ENCODE results near the gene C10orf95.

Gene C10orf95

DNA sequence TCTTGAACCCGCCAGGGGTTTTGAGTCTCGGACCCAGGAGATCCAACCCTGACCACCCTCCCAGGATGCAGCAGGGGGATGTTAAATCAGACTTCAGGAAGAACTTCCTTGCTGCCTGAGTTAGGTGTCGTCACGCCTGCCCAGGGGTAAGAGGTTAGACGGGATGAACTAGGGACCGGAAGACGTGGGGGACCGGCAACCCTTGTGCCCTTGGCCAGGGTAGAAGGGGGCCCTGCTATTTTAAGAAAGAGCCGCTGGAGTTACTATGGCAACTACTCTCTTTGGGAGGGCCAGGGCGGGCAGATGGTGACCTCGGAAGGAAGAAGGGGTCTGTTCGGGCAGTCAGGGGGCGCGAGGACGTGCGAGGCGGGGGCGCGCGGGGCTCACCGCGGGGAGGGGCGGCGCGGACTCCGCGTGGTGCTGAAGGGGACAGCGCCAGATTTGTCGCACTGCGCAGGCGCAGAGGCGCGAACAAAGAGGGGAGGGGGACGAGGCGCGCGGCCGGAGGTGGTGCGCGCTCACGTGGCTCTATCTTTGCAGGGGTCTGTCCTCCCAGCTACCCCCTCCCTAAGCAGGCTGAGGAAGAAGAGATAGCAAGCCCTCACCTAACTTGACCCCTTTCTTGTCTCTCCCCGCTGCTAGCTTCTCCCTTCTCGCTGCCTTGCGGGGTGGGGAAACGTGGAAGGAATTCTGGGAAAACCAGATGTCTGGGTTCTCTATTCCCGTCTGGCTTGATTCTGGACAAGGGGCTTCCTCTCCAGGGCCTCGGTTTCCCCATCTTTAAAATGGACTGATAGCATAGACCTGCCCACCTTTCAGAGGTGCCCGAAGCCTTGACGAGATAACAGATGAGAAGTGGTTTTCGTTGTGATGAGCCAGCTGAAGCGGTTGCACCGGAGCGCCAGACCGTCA is 31.8 kb downstream of the C10orf95 start:
- Histone ChIP-seq H3K27me3 (replicated peaks; ENCODE audit: control insufficient read depth, insufficient read depth, low read length) (no peaks in the 10 kb centered on the region; the same call in 1 of the 2 replicates), H3K36me3 (ENCODE audit: control insufficient read depth, insufficient read depth, low read length) (peaks cover 4% of the 10 kb centered on the region), H3K4me3 (replicated peaks; ENCODE audit: low read depth, low read length) (peak overlapping the region; percentile 83)
- no peak for DNase-seq (ENCODE audit: extremely low read depth, insufficient read length)
- TF ChIP-seq, protein P1, sequence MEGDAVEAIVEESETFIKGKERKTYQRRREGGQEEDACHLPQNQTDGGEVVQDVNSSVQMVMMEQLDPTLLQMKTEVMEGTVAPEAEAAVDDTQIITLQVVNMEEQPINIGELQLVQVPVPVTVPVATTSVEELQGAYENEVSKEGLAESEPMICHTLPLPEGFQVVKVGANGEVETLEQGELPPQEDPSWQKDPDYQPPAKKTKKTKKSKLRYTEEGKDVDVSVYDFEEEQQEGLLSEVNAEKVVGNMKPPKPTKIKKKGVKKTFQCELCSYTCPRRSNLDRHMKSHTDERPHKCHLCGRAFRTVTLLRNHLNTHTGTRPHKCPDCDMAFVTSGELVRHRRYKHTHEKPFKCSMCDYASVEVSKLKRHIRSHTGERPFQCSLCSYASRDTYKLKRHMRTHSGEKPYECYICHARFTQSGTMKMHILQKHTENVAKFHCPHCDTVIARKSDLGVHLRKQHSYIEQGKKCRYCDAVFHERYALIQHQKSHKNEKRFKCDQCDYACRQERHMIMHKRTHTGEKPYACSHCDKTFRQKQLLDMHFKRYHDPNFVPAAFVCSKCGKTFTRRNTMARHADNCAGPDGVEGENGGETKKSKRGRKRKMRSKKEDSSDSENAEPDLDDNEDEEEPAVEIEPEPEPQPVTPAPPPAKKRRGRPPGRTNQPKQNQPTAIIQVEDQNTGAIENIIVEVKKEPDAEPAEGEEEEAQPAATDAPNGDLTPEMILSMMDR (IDR thresholded peaks at IDR 0.05; ENCODE audit: insufficient read depth, low read length, poor library complexity, severe bottlenecking) = no peak

DNA sequence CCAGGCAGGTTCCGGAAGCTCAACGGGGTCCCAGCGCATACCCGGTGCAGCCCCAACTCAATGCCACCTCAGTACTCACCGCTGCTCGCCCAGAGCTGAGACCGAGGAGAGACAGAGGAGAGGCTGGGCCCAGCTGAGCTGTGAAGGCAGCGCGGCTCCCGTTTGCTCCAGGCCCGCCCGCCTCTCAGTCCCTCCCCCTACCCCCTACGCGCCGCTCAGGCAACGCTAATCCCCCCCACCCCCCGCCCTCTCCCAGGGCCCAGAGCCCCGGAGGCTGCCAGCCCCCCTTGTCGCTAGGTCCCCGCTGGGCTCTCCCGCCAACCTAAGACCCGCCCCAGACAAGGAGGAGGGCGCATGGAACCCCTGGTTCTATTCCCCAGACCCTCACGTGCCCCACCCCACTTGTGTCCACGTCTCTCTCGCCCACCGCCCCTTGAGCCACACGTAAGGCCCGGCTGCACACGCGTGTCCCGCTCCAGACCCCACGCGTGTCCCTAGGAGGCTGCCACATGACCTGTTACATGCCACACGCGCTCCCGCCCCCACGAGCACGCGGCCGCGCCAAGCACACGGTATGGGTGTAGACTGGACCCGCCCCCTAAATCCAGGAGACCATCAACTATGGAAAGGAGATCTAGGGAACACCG is 32.6 kb downstream of the C10orf95 start, which contains the start of gene PSD:
PSD (minus strand) TSS at position 164 of the 647 bp plus-strand sequence. CDS start 1,747 bp downstream, outside the sequence.
- H3K4me3 ChIP-seq (replicated peaks; ENCODE audit: low read depth, low read length) = peak within 1 kb of the TSS; percentile 83
- DNase-seq (ENCODE audit: extremely low read depth, insufficient read length) = no peak
- TF ChIP-seq, protein P1 (IDR thresholded peaks at IDR 0.05; ENCODE audit: insufficient read depth, low read length, poor library complexity, severe bottlenecking) = no peak
- H3K27me3 ChIP-seq (replicated peaks; ENCODE audit: control insufficient read depth, insufficient read depth, low read length) = no peaks in the 10 kb centered on the region; the same call in 1 of the 2 replicates
- peaks cover 2% of the 10 kb centered on the region for H3K36me3 ChIP-seq (ENCODE audit: control insufficient read depth, insufficient read depth, low read length)

GRCh38 chr10:102416695-102417094 is 34.6 kb downstream of the C10orf95 start:
- H3K4me3 ChIP-seq (replicated peaks; ENCODE audit: low read depth, low read length) = no peak overlapping the region
- H3K36me3 ChIP-seq (ENCODE audit: control insufficient read depth, insufficient read depth, low read length) = no peaks in the 10 kb centered on the region
- TF ChIP-seq, protein P1 (IDR thresholded peaks at IDR 0.05; ENCODE audit: insufficient read depth, low read length, poor library complexity, severe bottlenecking) = no peak
- H3K27me3 ChIP-seq (replicated peaks; ENCODE audit: control insufficient read depth, insufficient read depth, low read length) = no peaks in the 10 kb centered on the region; the same call in 1 of the 2 replicates
- no peak for DNase-seq (ENCODE audit: extremely low read depth, insufficient read length)

GRCh38 chr10:102416283-102416682 is 35.1 kb downstream of the C10orf95 start:
- H3K36me3 ChIP-seq (ENCODE audit: control insufficient read depth, insufficient read depth, low read length) = no peaks in the 10 kb centered on the region
- no peaks in the 10 kb centered on the region; the same call in 1 of the 2 replicates for H3K27me3 ChIP-seq (replicated peaks; ENCODE audit: control insufficient read depth, insufficient read depth, low read length)
- no peak overlapping the region for H3K4me3 ChIP-seq (replicated peaks; ENCODE audit: low read depth, low read length)
- TF ChIP-seq, protein P1 (IDR thresholded peaks at IDR 0.05; ENCODE audit: insufficient read depth, low read length, poor library complexity, severe bottlenecking) = no peak
- no peak for DNase-seq (ENCODE audit: extremely low read depth, insufficient read length)

DNA sequence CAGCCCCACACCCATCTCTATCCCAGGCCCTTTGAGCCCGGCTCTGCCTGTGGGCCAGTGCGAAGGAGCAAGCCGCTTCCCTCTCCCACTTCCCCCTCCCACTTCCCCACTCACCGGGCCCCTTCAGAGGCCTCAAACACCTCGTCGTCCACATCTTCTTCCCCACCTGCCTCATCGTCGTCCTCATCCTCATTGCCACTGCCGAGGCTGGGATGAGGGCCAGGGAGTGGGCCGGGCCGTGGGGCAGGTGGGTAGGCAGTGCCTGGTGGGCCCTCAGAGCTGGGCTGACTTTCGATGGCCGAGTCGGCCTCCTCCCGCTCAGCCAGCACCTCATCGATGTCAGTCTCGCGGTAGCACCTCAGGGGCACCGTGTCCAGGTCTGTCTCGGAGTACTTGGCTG is 36.6 kb downstream of the C10orf95 start:
- Histone ChIP-seq H3K4me3 (replicated peaks; ENCODE audit: low read depth, low read length) (no peak overlapping the region), H3K27me3 (replicated peaks; ENCODE audit: control insufficient read depth, insufficient read depth, low read length) (peaks cover 4% of the 10 kb centered on the region), H3K36me3 (ENCODE audit: control insufficient read depth, insufficient read depth, low read length) (no peaks in the 10 kb centered on the region)
- DNase-seq (ENCODE audit: extremely low read depth, insufficient read length) = no peak
- TF ChIP-seq, protein P1 (IDR thresholded peaks at IDR 0.05; ENCODE audit: insufficient read depth, low read length, poor library complexity, severe bottlenecking) = no peak

All from GM06990 (cell line).